CD4-positive, CD25-positive, alpha-beta regulatory T cell (primary cell): Measurements from ENCODE around the gene ADAMTSL5. TPM values are rescaled to one million over a fixed set of nuclear protein-coding genes. Genes with fewer than 3 reads are reported as not detected.

Experiments
- ATAC-seq, 2 donors: fragments of 150-1000 bp; cut with Tn5 transposase; one replicate each; pipeline ENCODE4 v1.10.0; 2021; ENCODE audit warnings: low read depth in 2 of 2, moderate number of reproducible peaks in 2 of 2, moderate library complexity in 1 of 2
- DNase-seq, 3 donors: peaks; one replicate each; pipeline versions ENCODE4 v3.0.0 to v3.0.0-alpha.2; 2012 to 2022; ENCODE audit warnings: mixed read lengths in 1 of 3
- H3K27ac ChIP-seq: one replicate; pipeline ENCODE4 v1.7.0; 2013; ENCODE audit warnings: mild to moderate bottlenecking, low read length; ENCODE audit not compliant: insufficient read depth, poor library complexity, severe bottlenecking
- H3K27me3 ChIP-seq: one replicate; pipeline ENCODE4 v1.7.0; 2013; ENCODE audit warnings: low read length; ENCODE audit not compliant: control insufficient read depth, insufficient read depth
- H3K36me3 ChIP-seq: one replicate; pipeline ENCODE4 v1.7.0; 2013; ENCODE audit warnings: mild to moderate bottlenecking, low read length, moderate library complexity; ENCODE audit not compliant: control insufficient read depth, insufficient read depth
- H3K4me1 ChIP-seq: 2 replicates; pipeline ENCODE4 v1.7.0; 2013; ENCODE audit warnings: mild to moderate bottlenecking, low read length; ENCODE audit not compliant: insufficient read depth, control insufficient read depth, poor library complexity, severe bottlenecking
- H3K4me3 ChIP-seq: one replicate; pipeline ENCODE4 v1.7.0; 2013; ENCODE audit warnings: low read depth, mild to moderate bottlenecking, low read length, moderate library complexity
- H3K9me3 ChIP-seq, 2 experiments: 1 replicate in 1 of 2; 2 replicates in 1 of 2; pipeline ENCODE4 v1.7.0; 2013; ENCODE audit warnings: low read length in 2 of 2, mild to moderate bottlenecking in 1 of 2, moderate library complexity in 1 of 2; ENCODE audit not compliant: control insufficient read depth in 2 of 2
- H3K27ac Mint-ChIP-seq, 3 donors: one replicate each; pipeline ENCODE4 v1.8.0; 2020 to 2022; ENCODE audit warnings: mild to moderate bottlenecking in 3 of 3, mixed read lengths in 3 of 3, moderate library complexity in 2 of 3
- H3K27me3 Mint-ChIP-seq: one replicate; pipeline ENCODE4 v1.8.0; 2022; ENCODE audit warnings: mild to moderate bottlenecking, mixed read lengths
- H3K36me3 Mint-ChIP-seq: one replicate; pipeline ENCODE4 v1.8.0; 2020; ENCODE audit warnings: mixed read lengths
- H3K4me1 Mint-ChIP-seq, 4 donors: one replicate each; pipeline ENCODE4 v1.8.0; 2020 to 2022; ENCODE audit warnings: mixed read lengths in 4 of 4, mild to moderate bottlenecking in 1 of 4
- H3K4me3 Mint-ChIP-seq, 4 donors: one replicate each; pipeline ENCODE4 v1.8.0; 2020 to 2022; ENCODE audit warnings: mild to moderate bottlenecking in 4 of 4, mixed read lengths in 4 of 4, moderate library complexity in 3 of 4
- H3K9me3 Mint-ChIP-seq, 7 donors: one replicate each; pipeline ENCODE4 v1.8.0; 2020 to 2022; ENCODE audit warnings: mixed read lengths in 7 of 7, mild to moderate bottlenecking in 3 of 7, moderate library complexity in 2 of 7
- polyA plus RNA-seq, 4 donors: library from polyadenylated mRNA; unstranded; fragments of 300-500 nt; fragmentation: Illumina TruSeq; gene quantifications; one replicate each; pipeline ENCODE4 v1.2.3, GENCODE V29; 2021
- total RNA-seq: library from RNA; stranded (reverse); gene quantifications from one replicate; pipeline ENCODE4 v1.2.3, GENCODE V29; 2022

ADAMTSL5 gene
- total and polyA plus RNA-seq, 5 donors from 2014 or later = 0.29 to 3.3 (median 2.1) TPM

- ATAC-seq = peak; percentile 67 to 73
- Histone ChIP-seq H3K9me3 (no peaks in the 10 kb centered on the region), H3K27ac (no peak overlapping the region), H3K27me3 (no peaks in the 10 kb centered on the region), H3K4me1 (peaks cover 56% of the 10 kb centered on the region), H3K4me3 (peak overlapping the region; percentile 32), H3K36me3 (no peaks in the 10 kb centered on the region)
- no peaks in the 10 kb centered on the region for H3K36me3 Mint-ChIP-seq
- peaks cover 0 to 23% (median 1%) of the 10 kb centered on the region in 4 donors for H3K4me1 Mint-ChIP-seq
- peak overlapping the region; percentile 83 to 89 (median 84) for H3K4me3 Mint-ChIP-seq
- no peaks in the 10 kb centered on the region for H3K27me3 Mint-ChIP-seq
- DNase-seq = peak; percentile 67 to 88 (median 73)
- H3K27ac Mint-ChIP-seq = peak overlapping the region in 1 of 3 donors; percentile 36
- peaks cover 0 to 2% (median 0%) of the 10 kb centered on the region in 7 donors for H3K9me3 Mint-ChIP-seq
Measured at GRCh38 chr19:1470305-1471009, 42.4 kb downstream of the ADAMTSL5 start.

- Histone ChIP-seq H3K4me1 (peaks cover 56% of the 10 kb centered on the region), H3K27ac (no peak overlapping the region), H3K9me3 (no peaks in the 10 kb centered on the region), H3K4me3 (no peak overlapping the region), H3K27me3 (no peaks in the 10 kb centered on the region), H3K36me3 (no peaks in the 10 kb centered on the region)
- peak overlapping the region in 1 of 3 donors; percentile 36 for H3K27ac Mint-ChIP-seq
- H3K9me3 Mint-ChIP-seq = peaks cover 0 to 2% (median 0%) of the 10 kb centered on the region in 7 donors
- ATAC-seq (no peak), DNase-seq (no peak)
- peaks cover 0 to 23% (median 1%) of the 10 kb centered on the region in 4 donors for H3K4me1 Mint-ChIP-seq
- no peaks in the 10 kb centered on the region for H3K36me3 Mint-ChIP-seq
- H3K4me3 Mint-ChIP-seq = peak overlapping the region; percentile 83 to 89 (median 84)
- H3K27me3 Mint-ChIP-seq = no peaks in the 10 kb centered on the region
Measured at GRCh38 chr19:1470055-1470304, 42.8 kb downstream of the ADAMTSL5 start.

GRCh38 chr19:1469255-1470054 is 43.4 kb downstream of the ADAMTSL5 start:
- Mint-ChIP-seq H3K27ac (no peak overlapping the region), H3K27me3 (peaks cover under 1% of the 10 kb centered on the region), H3K4me3 (peak overlapping the region in 1 of 4 donors; percentile 86), H3K9me3 (peaks cover 0 to 2% (median 0%) of the 10 kb centered on the region in 7 donors), H3K4me1 (peaks cover 0 to 22% (median 1%) of the 10 kb centered on the region in 4 donors), H3K36me3 (no peaks in the 10 kb centered on the region)
- Histone ChIP-seq H3K36me3 (no peaks in the 10 kb centered on the region), H3K4me1 (peaks cover 56% of the 10 kb centered on the region), H3K9me3 (no peaks in the 10 kb centered on the region), H3K27ac (no peak overlapping the region), H3K27me3 (no peaks in the 10 kb centered on the region), H3K4me3 (no peak overlapping the region)
- DNase-seq (peak in 1 of 3 donors; percentile 54), ATAC-seq (peak; percentile 22 to 27)

- peak overlapping the region in 3 of 4 donors; percentile 21 to 68 (median 26) for H3K4me3 Mint-ChIP-seq
- peaks cover 56% of the 10 kb centered on the region for H3K4me1 ChIP-seq
Measured at GRCh38 chr19:1468821-1469254, 44.0 kb downstream of the ADAMTSL5 start.

GRCh38 chr19:1468274-1468820 is 44.5 kb downstream of the ADAMTSL5 start:
- Mint-ChIP-seq H3K4me1 (peaks cover 0 to 21% (median 1%) of the 10 kb centered on the region in 4 donors), H3K27ac (no peak overlapping the region), H3K4me3 (peak overlapping the region in 3 of 4 donors; percentile 63 to 75 (median 66)), H3K36me3 (no peaks in the 10 kb centered on the region), H3K9me3 (peaks cover 0 to 2% (median 0%) of the 10 kb centered on the region in 7 donors), H3K27me3 (peaks cover 5% of the 10 kb centered on the region)
- Histone ChIP-seq H3K36me3 (no peaks in the 10 kb centered on the region), H3K4me3 (no peak overlapping the region), H3K27me3 (no peaks in the 10 kb centered on the region), H3K4me1 (peaks cover 56% of the 10 kb centered on the region), H3K9me3 (no peaks in the 10 kb centered on the region), H3K27ac (no peak overlapping the region)
- no peak for DNase-seq
- no peak for ATAC-seq

More at GRCh38 chr19:1468821-1469254, 44.0 kb downstream of the ADAMTSL5 start:
- Mint-ChIP-seq H3K9me3 (peaks cover 0 to 2% (median 0%) of the 10 kb centered on the region in 7 donors), H3K36me3 (no peaks in the 10 kb centered on the region), H3K4me1 (peaks cover 0 to 21% (median 1%) of the 10 kb centered on the region in 4 donors), H3K27ac (no peak overlapping the region), H3K27me3 (peaks cover 5% of the 10 kb centered on the region)
- DNase-seq (peak in 1 of 3 donors; percentile 29), ATAC-seq (no peak)
- no peaks in the 10 kb centered on the region for H3K9me3 ChIP-seq
- no peak overlapping the region for H3K27ac ChIP-seq
- no peaks in the 10 kb centered on the region for H3K27me3 ChIP-seq
- H3K36me3 ChIP-seq = no peaks in the 10 kb centered on the region
- no peak overlapping the region for H3K4me3 ChIP-seq

GRCh38 chr19:1467490-1468273 is 45.1 kb downstream of the ADAMTSL5 start:
- H3K36me3 Mint-ChIP-seq = no peaks in the 10 kb centered on the region
- H3K9me3 Mint-ChIP-seq = no peaks in the 10 kb centered on the region

GRCh38 chr19:1467215-1467489 is 45.7 kb downstream of the ADAMTSL5 start:
- H3K4me3 Mint-ChIP-seq = no peak overlapping the region
- DNase-seq (no peak), ATAC-seq (no peak)
- no peak overlapping the region for H3K27ac ChIP-seq
- H3K4me1 Mint-ChIP-seq = peaks cover 0 to 14% (median 0%) of the 10 kb centered on the region in 4 donors
- no peak overlapping the region for H3K27ac Mint-ChIP-seq
- H3K4me1 ChIP-seq = peaks cover 56% of the 10 kb centered on the region
- no peaks in the 10 kb centered on the region for H3K9me3 Mint-ChIP-seq
- no peak overlapping the region for H3K4me3 ChIP-seq
- H3K36me3 ChIP-seq = no peaks in the 10 kb centered on the region
- H3K9me3 ChIP-seq = no peaks in the 10 kb centered on the region
- no peaks in the 10 kb centered on the region for H3K27me3 ChIP-seq
- H3K27me3 Mint-ChIP-seq = peaks cover 5% of the 10 kb centered on the region
- H3K36me3 Mint-ChIP-seq = no peaks in the 10 kb centered on the region

More at GRCh38 chr19:1467490-1468273, 45.1 kb downstream of the ADAMTSL5 start:
- Histone ChIP-seq H3K4me1 (peaks cover 56% of the 10 kb centered on the region), H3K4me3 (no peak overlapping the region), H3K9me3 (no peaks in the 10 kb centered on the region), H3K27me3 (no peaks in the 10 kb centered on the region), H3K36me3 (no peaks in the 10 kb centered on the region), H3K27ac (no peak overlapping the region)
- ATAC-seq (no peak), DNase-seq (no peak)
- no peak overlapping the region for H3K4me3 Mint-ChIP-seq
- no peak overlapping the region for H3K27ac Mint-ChIP-seq
- H3K27me3 Mint-ChIP-seq = peaks cover 5% of the 10 kb centered on the region
- peaks cover 0 to 17% (median 0%) of the 10 kb centered on the region in 4 donors for H3K4me1 Mint-ChIP-seq
